HepG2 (cell line): ENCODE results near the gene ZNF17. TPM values are rescaled to one million over a fixed set of nuclear protein-coding genes. Genes with fewer than 3 reads are reported as not detected.

Source experiments
- ASH2L ChIP-seq: fragments of 300-600, 200-600 bp; sonication (generic); IDR thresholded peaks from 2 replicates; pipeline ENCODE4 v1.7.0; 2017; ENCODE audit warnings: low read depth, mild to moderate bottlenecking, moderate library complexity, mixed read lengths, low read length; ENCODE audit not compliant: insufficient read length
- CHD4 ChIP-seq: fragments of 200-600 bp; sonication (generic); IDR thresholded peaks from 2 replicates; pipeline ENCODE4 v1.7.0; 2017; ENCODE audit warnings: mild to moderate bottlenecking, low read length, borderline replicate concordance
- FOXO1 ChIP-seq: sonication (generic); formaldehyde crosslinking; IDR thresholded peaks from 2 replicates; pipeline ENCODE4 v1.4.0; 2020; ENCODE audit warnings: missing genetic modification reagents
- KDM4B ChIP-seq: sonication (generic); formaldehyde crosslinking; IDR thresholded peaks from 2 replicates; pipeline ENCODE4 v1.4.0; 2020; ENCODE audit warnings: missing genetic modification reagents
- ZBTB3 ChIP-seq: sonication (generic); formaldehyde crosslinking; IDR thresholded peaks from 2 replicates; pipeline ENCODE4 v1.4.0; 2020; ENCODE audit warnings: low read depth, mild to moderate bottlenecking, moderate library complexity, missing genetic modification reagents, borderline replicate concordance
- ZNF230 ChIP-seq: sonication (generic); formaldehyde crosslinking; IDR thresholded peaks from 2 replicates; pipeline ENCODE4 v1.4.0; 2020; ENCODE audit warnings: mild to moderate bottlenecking, missing genetic modification reagents
- ZNF430 ChIP-seq: sonication (generic); formaldehyde crosslinking; IDR thresholded peaks from 2 replicates; pipeline ENCODE4 v1.9.0; 2021; ENCODE audit warnings: mild to moderate bottlenecking, missing genetic modification reagents
- ZNF572 ChIP-seq: sonication (generic); formaldehyde crosslinking; IDR thresholded peaks from 2 replicates; pipeline ENCODE4 v1.5.1; 2020; ENCODE audit warnings: mild to moderate bottlenecking, missing genetic modification reagents
- ZNF841 ChIP-seq: sonication (generic); formaldehyde crosslinking; IDR thresholded peaks from 2 replicates; pipeline ENCODE4 v1.8.1; 2023; ENCODE audit warnings: missing genetic modification reagents, borderline replicate concordance
- polyA plus RNA-seq, 8 experiments: library from polyadenylated mRNA; depleted of rRNA in 3 of 8; stranded (reverse) in 7 of 8; unstranded in 1 of 8; fragments of >200 nt; fragmentation: Illumina TruSeq in 4 of 8; extraction: Trizol in 4 of 8; gene quantifications; 2 replicates each; pipeline versions ENCODE4 v1.2.1 to v1.2.3, GENCODE V29; 2011 to 2016; ENCODE audit warnings: low read depth in 4 of 8, missing spikeins in 1 of 8, mixed read lengths in 1 of 8; ENCODE audit not compliant: insufficient read depth in 1 of 8
- total RNA-seq, 5 experiments: library from RNA; depleted of rRNA; stranded (reverse); fragments of >200 nt; fragmentation: Illumina TruSeq; extraction: Trizol; gene quantifications; 2 replicates each; pipeline ENCODE4 v1.2.3, GENCODE V29; 2016; ENCODE audit warnings: low read depth in 1 of 5
- TF ChIP-seq, protein P1 (sequence below): IDR thresholded peaks from 2 replicates; pipeline ENCODE4 v1.6.1; 2016; ENCODE audit warnings: low read depth, missing genetic modification reagents, missing compliant biosample characterization
- TF ChIP-seq, protein P2 (sequence below): IDR thresholded peaks from 2 replicates; pipeline ENCODE4 v1.4.0; 2020; ENCODE audit warnings: mild to moderate bottlenecking, missing genetic modification reagents
- TF ChIP-seq, protein P3 (sequence below): sonication (generic); formaldehyde crosslinking; IDR thresholded peaks from 2 replicates; pipeline ENCODE4 v1.4.0; 2020; ENCODE audit warnings: mild to moderate bottlenecking, missing genetic modification reagents
- TF ChIP-seq, protein P4 (sequence below): sonication (generic); formaldehyde crosslinking; IDR thresholded peaks from 2 replicates; pipeline ENCODE4 v1.8.1; 2023; ENCODE audit warnings: mild to moderate bottlenecking, missing genetic modification reagents

Gene ZNF17
- total and polyA plus RNA-seq, 2 of the 13 experiments (the other 11 are each of a cell fraction or from before 2014, with no cell fraction given), result 3.7 to 10.1 TPM

DNA sequence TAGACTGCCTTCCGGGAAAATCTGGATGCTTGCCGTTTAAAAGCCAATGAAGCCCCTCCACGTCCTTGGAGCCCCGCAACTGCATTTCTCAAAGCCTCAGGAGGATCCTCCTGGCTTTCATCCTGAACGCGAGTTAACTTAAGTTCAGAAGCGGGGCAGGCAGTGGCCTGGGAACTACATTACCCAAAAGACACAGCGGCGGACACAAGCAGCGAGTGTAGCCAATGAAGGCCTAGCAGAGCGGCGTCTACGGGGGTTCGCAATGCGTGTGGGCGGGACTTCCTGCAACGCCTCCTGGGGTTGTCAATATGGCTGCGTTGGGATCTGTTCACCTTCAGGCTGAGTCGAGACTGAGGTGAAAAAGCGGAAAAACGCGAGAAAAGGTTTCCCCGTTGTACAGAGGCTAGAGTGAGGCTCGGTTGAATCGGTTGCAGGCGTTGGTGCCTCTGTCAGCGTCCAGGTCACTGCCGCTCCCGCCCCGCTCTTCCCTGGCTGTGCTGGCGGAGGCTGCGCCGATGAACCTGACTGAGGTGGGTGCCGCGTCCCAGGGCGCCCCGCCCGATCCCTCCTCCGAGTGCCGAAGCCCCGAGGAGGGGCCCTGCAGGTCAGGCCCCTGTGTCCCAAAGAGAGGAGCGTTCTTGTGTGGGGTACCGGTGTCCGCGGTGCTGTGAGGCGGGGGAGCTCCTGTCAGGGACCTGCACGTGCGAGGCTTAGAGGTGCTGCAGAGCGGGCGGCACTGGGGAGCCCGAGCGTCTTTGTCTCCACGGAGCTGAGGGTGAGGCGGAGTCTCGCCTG is at the start of gene ZNF17 (continued):
- TF ChIP-seq, protein P1, sequence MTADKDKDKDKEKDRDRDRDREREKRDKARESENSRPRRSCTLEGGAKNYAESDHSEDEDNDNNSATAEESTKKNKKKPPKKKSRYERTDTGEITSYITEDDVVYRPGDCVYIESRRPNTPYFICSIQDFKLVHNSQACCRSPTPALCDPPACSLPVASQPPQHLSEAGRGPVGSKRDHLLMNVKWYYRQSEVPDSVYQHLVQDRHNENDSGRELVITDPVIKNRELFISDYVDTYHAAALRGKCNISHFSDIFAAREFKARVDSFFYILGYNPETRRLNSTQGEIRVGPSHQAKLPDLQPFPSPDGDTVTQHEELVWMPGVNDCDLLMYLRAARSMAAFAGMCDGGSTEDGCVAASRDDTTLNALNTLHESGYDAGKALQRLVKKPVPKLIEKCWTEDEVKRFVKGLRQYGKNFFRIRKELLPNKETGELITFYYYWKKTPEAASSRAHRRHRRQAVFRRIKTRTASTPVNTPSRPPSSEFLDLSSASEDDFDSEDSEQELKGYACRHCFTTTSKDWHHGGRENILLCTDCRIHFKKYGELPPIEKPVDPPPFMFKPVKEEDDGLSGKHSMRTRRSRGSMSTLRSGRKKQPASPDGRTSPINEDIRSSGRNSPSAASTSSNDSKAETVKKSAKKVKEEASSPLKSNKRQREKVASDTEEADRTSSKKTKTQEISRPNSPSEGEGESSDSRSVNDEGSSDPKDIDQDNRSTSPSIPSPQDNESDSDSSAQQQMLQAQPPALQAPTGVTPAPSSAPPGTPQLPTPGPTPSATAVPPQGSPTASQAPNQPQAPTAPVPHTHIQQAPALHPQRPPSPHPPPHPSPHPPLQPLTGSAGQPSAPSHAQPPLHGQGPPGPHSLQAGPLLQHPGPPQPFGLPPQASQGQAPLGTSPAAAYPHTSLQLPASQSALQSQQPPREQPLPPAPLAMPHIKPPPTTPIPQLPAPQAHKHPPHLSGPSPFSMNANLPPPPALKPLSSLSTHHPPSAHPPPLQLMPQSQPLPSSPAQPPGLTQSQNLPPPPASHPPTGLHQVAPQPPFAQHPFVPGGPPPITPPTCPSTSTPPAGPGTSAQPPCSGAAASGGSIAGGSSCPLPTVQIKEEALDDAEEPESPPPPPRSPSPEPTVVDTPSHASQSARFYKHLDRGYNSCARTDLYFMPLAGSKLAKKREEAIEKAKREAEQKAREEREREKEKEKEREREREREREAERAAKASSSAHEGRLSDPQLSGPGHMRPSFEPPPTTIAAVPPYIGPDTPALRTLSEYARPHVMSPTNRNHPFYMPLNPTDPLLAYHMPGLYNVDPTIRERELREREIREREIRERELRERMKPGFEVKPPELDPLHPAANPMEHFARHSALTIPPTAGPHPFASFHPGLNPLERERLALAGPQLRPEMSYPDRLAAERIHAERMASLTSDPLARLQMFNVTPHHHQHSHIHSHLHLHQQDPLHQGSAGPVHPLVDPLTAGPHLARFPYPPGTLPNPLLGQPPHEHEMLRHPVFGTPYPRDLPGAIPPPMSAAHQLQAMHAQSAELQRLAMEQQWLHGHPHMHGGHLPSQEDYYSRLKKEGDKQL (CRISPR knock-in tag), result no peak
- TF ChIP-seq FOXO1 (CRISPR knock-in tag), result peak; percentile 31
- no peak for TF ChIP-seq ZNF841 (CRISPR knock-in tag)
- TF ChIP-seq ZNF230, result no peak
- no peak for TF ChIP-seq ZNF430 (CRISPR knock-in tag)
- 0 out of 2 replicates have a peak, but pooled peaks have one; percentile 24 for TF ChIP-seq ZNF572 (CRISPR knock-in tag)
- TF ChIP-seq, protein P2, sequence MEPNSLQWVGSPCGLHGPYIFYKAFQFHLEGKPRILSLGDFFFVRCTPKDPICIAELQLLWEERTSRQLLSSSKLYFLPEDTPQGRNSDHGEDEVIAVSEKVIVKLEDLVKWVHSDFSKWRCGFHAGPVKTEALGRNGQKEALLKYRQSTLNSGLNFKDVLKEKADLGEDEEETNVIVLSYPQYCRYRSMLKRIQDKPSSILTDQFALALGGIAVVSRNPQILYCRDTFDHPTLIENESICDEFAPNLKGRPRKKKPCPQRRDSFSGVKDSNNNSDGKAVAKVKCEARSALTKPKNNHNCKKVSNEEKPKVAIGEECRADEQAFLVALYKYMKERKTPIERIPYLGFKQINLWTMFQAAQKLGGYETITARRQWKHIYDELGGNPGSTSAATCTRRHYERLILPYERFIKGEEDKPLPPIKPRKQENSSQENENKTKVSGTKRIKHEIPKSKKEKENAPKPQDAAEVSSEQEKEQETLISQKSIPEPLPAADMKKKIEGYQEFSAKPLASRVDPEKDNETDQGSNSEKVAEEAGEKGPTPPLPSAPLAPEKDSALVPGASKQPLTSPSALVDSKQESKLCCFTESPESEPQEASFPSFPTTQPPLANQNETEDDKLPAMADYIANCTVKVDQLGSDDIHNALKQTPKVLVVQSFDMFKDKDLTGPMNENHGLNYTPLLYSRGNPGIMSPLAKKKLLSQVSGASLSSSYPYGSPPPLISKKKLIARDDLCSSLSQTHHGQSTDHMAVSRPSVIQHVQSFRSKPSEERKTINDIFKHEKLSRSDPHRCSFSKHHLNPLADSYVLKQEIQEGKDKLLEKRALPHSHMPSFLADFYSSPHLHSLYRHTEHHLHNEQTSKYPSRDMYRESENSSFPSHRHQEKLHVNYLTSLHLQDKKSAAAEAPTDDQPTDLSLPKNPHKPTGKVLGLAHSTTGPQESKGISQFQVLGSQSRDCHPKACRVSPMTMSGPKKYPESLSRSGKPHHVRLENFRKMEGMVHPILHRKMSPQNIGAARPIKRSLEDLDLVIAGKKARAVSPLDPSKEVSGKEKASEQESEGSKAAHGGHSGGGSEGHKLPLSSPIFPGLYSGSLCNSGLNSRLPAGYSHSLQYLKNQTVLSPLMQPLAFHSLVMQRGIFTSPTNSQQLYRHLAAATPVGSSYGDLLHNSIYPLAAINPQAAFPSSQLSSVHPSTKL (CRISPR knock-in tag), result 0 out of 2 replicates have a peak, but pooled peaks have one; percentile 15
- TF ChIP-seq, protein P3, sequence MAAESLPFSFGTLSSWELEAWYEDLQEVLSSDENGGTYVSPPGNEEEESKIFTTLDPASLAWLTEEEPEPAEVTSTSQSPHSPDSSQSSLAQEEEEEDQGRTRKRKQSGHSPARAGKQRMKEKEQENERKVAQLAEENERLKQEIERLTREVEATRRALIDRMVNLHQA, result no peak
- TF ChIP-seq ASH2L, result peak; percentile 69
- peak; percentile 54; the same call in 1 of the 2 replicates for TF ChIP-seq KDM4B (CRISPR knock-in tag)
- no peak for TF ChIP-seq ZBTB3 (CRISPR knock-in tag)
- TF ChIP-seq, protein P4, sequence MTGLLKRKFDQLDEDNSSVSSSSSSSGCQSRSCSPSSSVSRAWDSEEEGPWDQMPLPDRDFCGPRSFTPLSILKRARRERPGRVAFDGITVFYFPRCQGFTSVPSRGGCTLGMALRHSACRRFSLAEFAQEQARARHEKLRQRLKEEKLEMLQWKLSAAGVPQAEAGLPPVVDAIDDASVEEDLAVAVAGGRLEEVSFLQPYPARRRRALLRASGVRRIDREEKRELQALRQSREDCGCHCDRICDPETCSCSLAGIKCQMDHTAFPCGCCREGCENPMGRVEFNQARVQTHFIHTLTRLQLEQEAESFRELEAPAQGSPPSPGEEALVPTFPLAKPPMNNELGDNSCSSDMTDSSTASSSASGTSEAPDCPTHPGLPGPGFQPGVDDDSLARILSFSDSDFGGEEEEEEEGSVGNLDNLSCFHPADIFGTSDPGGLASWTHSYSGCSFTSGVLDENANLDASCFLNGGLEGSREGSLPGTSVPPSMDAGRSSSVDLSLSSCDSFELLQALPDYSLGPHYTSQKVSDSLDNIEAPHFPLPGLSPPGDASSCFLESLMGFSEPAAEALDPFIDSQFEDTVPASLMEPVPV (CRISPR knock-in tag), result no peak
- TF ChIP-seq CHD4, result no peak
